IMR-90 (cell line): ENCODE results near the gene DOCK4. TPM values are rescaled to one million over a fixed set of nuclear protein-coding genes. Genes with fewer than 3 reads are reported as not detected.

ENCODE experiments used
- ATAC-seq: fragments of 200-7000 bp; cut with Tn5 transposase; 2 replicates; pipeline ENCODE4 v1.9.1; 2020; ENCODE audit warnings: low read depth, mild to moderate bottlenecking, moderate library complexity
- BruUV-seq: library from RNA; stranded (reverse); fragments of 400-500 nt; replicated peaks from 2 replicates; lab custom pipeline; 2021; lab: Mats Ljungman, UMichigan
- CTCF ChIA-PET: fragments of 300-600 bp; formaldehyde crosslinking; extraction: SDS; loops from one replicate; lab custom pipeline; 2021; ENCODE audit warnings: antibody characterized with exemption; lab: Yijun Ruan, JAX
- POLR2A ChIA-PET: fragments of 300-600 bp; sonication (Branson Sonifier 250); formaldehyde crosslinking; loops from one replicate; lab custom pipeline; 2022; ENCODE audit warnings: antibody characterized with exemption; ENCODE audit not compliant: unreplicated experiment; lab: Charles Lee
- DNase-seq: peaks from one replicate; pipeline ENCODE4 v3.0.0; 2013
- H2AFZ ChIP-seq: replicated peaks from 2 replicates; pipeline ENCODE3; 2013; ENCODE audit warnings: low read length, mild to moderate bottlenecking; ENCODE audit not compliant: poor library complexity
- H2AK5ac ChIP-seq: 2 replicates; pipeline ENCODE4 v1.6.1; 2013; ENCODE audit warnings: low read depth, low read length, inconsistent platforms
- H2AK9ac ChIP-seq: replicated peaks from 2 replicates; pipeline ENCODE3; 2013; ENCODE audit warnings: mild to moderate bottlenecking, low read depth, low read length, moderate library complexity; ENCODE audit not compliant: poor library complexity
- H2BK120ac ChIP-seq: 2 replicates; pipeline ENCODE4 v1.6.1; 2013; ENCODE audit warnings: low read depth, low read length, inconsistent platforms
- H2BK15ac ChIP-seq: 3 replicates; pipeline ENCODE4 v1.6.1; 2013; ENCODE audit warnings: low read depth, low read length, inconsistent platforms
- H2BK20ac ChIP-seq: 2 replicates; pipeline ENCODE4 v1.6.1; 2013; ENCODE audit warnings: low read depth, mild to moderate bottlenecking, inconsistent platforms, low read length, moderate library complexity
- H2BK5ac ChIP-seq: 2 replicates; pipeline ENCODE4 v1.6.1; 2013; ENCODE audit warnings: mild to moderate bottlenecking, low read depth, low read length, inconsistent platforms; ENCODE audit not compliant: poor library complexity, severe bottlenecking
- H3K14ac ChIP-seq: replicated peaks from 2 replicates; pipeline ENCODE4 v1.6.1; 2013; ENCODE audit warnings: low read depth, low read length, inconsistent platforms
- H3K18ac ChIP-seq: 2 replicates; pipeline ENCODE4 v1.6.1; 2013; ENCODE audit warnings: low read depth, low read length, control low read depth
- H3K23ac ChIP-seq: 2 replicates; pipeline ENCODE4 v1.6.1; 2013; ENCODE audit warnings: low read depth, low read length, inconsistent platforms
- H3K27ac ChIP-seq: 2 replicates; pipeline ENCODE4 v1.5.1; 2013; ENCODE audit warnings: mild to moderate bottlenecking, control low read depth, low read length; ENCODE audit not compliant: insufficient read depth
- H3K27me3 ChIP-seq: 2 replicates; pipeline ENCODE4 v1.6.1; 2013; ENCODE audit warnings: low read length; ENCODE audit not compliant: control insufficient read depth, insufficient read depth
- H3K36me3 ChIP-seq: 2 replicates; pipeline ENCODE4 v1.6.1; 2013; ENCODE audit warnings: low read length, mixed read lengths; ENCODE audit not compliant: control insufficient read depth, insufficient read depth
- H3K4ac ChIP-seq: 2 replicates; pipeline ENCODE4 v1.6.1; 2013; ENCODE audit warnings: low read depth, low read length, inconsistent platforms
- H3K4me1 ChIP-seq: 2 replicates; pipeline ENCODE4 v1.6.1; 2013; ENCODE audit warnings: low read length, mixed read lengths; ENCODE audit not compliant: control insufficient read depth, insufficient read depth
- H3K4me2 ChIP-seq: 2 replicates; pipeline ENCODE4 v1.6.1; 2013; ENCODE audit warnings: low read depth, mild to moderate bottlenecking, control low read depth, low read length, moderate library complexity
- H3K4me3 ChIP-seq: 2 replicates; pipeline ENCODE4 v1.5.1; 2013; ENCODE audit warnings: low read depth, mild to moderate bottlenecking, control low read depth, low read length, moderate library complexity; ENCODE audit not compliant: insufficient read depth
- H3K56ac ChIP-seq: 2 replicates; pipeline ENCODE4 v1.6.1; 2013; ENCODE audit warnings: low read length, inconsistent platforms; ENCODE audit not compliant: insufficient read depth; ENCODE audit errors: extremely low read depth
- H3K79me1 ChIP-seq, 2 experiments: 2 replicates each; pipeline ENCODE4 v1.6.1; 2013; ENCODE audit warnings: low read length in 2 of 2, inconsistent platforms in 1 of 2, low read depth in 1 of 2
- H3K9ac ChIP-seq: 2 replicates; pipeline ENCODE4 v1.6.1; 2013; ENCODE audit warnings: low read depth, low read length, control low read depth
- H3K9me1 ChIP-seq: 2 replicates; pipeline ENCODE4 v1.6.1; 2013; ENCODE audit warnings: low read length, inconsistent platforms; ENCODE audit not compliant: insufficient read depth
- H3K9me3 ChIP-seq: 2 replicates; pipeline ENCODE4 v1.6.1; 2013; ENCODE audit warnings: low read length; ENCODE audit not compliant: control insufficient read depth, insufficient read depth
- H4K20me1 ChIP-seq: 2 replicates; pipeline ENCODE4 v1.6.1; 2013; ENCODE audit warnings: low read length, inconsistent platforms; ENCODE audit not compliant: insufficient read depth
- H4K5ac ChIP-seq: 2 replicates; pipeline ENCODE4 v1.6.1; 2013; ENCODE audit warnings: mild to moderate bottlenecking, low read depth, low read length, control low read depth
- H4K8ac ChIP-seq, 2 experiments: 2 replicates each; pipeline ENCODE4 v1.6.1; 2013; ENCODE audit warnings: low read depth in 2 of 2, low read length in 2 of 2, control low read depth in 1 of 2, inconsistent platforms in 1 of 2
- H4K91ac ChIP-seq: 2 replicates; pipeline ENCODE4 v1.6.1; 2013; ENCODE audit warnings: low read depth, low read length, inconsistent platforms; ENCODE audit not compliant: insufficient read depth
- BHLHE40 ChIP-seq: fragments of 150-350 bp; IDR thresholded peaks from 2 replicates; pipeline ENCODE4 v1.6.1; 2016; ENCODE audit warnings: mild to moderate bottlenecking, low read depth, low read length
- CEBPB ChIP-seq: IDR thresholded peaks from 2 replicates; pipeline ENCODE4 v1.6.1; 2012; ENCODE audit warnings: low read depth, low read length, improper control_type of control experiment
- CTCF ChIP-seq: conservative IDR thresholded peaks from 2 replicates; pipeline ENCODE4 v1.5.1; 2012; ENCODE audit warnings: mild to moderate bottlenecking, low read depth, low read length, improper control_type of control experiment
- ELK1 ChIP-seq: fragments of 150-350 bp; IDR thresholded peaks from 2 replicates; pipeline ENCODE4 v1.6.1; 2016; ENCODE audit warnings: low read depth, mild to moderate bottlenecking, low read length, moderate library complexity, borderline replicate concordance
- FOS ChIP-seq: fragments of 150-350 bp; IDR thresholded peaks from 2 replicates; pipeline ENCODE4 v1.6.1; 2016; ENCODE audit warnings: low read depth, low read length
- MAFK ChIP-seq: IDR thresholded peaks from 2 replicates; pipeline ENCODE4 v1.6.1; 2012; ENCODE audit warnings: low read depth, low read length, improper control_type of control experiment
- MAZ ChIP-seq: IDR thresholded peaks from 2 replicates; pipeline ENCODE4 v1.6.1; 2012; ENCODE audit warnings: low read depth, mild to moderate bottlenecking, low read length, improper control_type of control experiment, moderate library complexity, borderline replicate concordance
- MXI1 ChIP-seq: IDR thresholded peaks from 2 replicates; pipeline ENCODE4 v1.6.1; 2012; ENCODE audit warnings: low read depth, mild to moderate bottlenecking, low read length, moderate library complexity, borderline replicate concordance
- NFE2L2 ChIP-seq: fragments of 150-350 bp; IDR thresholded peaks from 2 replicates; pipeline ENCODE4 v1.6.1; 2016; ENCODE audit warnings: low read depth, mild to moderate bottlenecking, low read length
- POLR2A ChIP-seq: IDR thresholded peaks from 2 replicates; pipeline ENCODE4 v1.6.1; 2012; ENCODE audit warnings: mild to moderate bottlenecking, low read depth, low read length
- RAD21 ChIP-seq: IDR thresholded peaks from 2 replicates; pipeline ENCODE4 v1.6.1; 2012; ENCODE audit warnings: low read length, improper control_type of control experiment
- RCOR1 ChIP-seq: IDR thresholded peaks from 2 replicates; pipeline ENCODE4 v1.6.1; 2012; ENCODE audit warnings: mild to moderate bottlenecking, low read length, improper control_type of control experiment; ENCODE audit not compliant: insufficient replicate concordance
- RFX5 ChIP-seq: IDR thresholded peaks from 2 replicates; pipeline ENCODE4 v1.8.0; 2012; ENCODE audit warnings: low read depth, mild to moderate bottlenecking, low read length, moderate library complexity
- SMC3 ChIP-seq: fragments of 150-350 bp; IDR thresholded peaks from 2 replicates; pipeline ENCODE4 v1.6.1; 2016; ENCODE audit warnings: low read depth, mild to moderate bottlenecking, antibody characterized with exemption, low read length, moderate library complexity
- WGBS, 2 experiments: methylation state at CpG; one replicate each; pipeline versions ENCODE4 v1.1.5 to v1.1.7; 2013; ENCODE audit warnings: missing lambda C conversion rate in 2 of 2; ENCODE audit not compliant: insufficient read length in 1 of 2; ENCODE audit errors: extremely low coverage in 2 of 2; 5-methylcytosine and 5-hydroxymethylcytosine counted together
- dilution Hi-C: fragments of 300-500 bp; cut with HindIII; formaldehyde crosslinking; loops from one replicate; pipeline ENCODE4 v1.14.3; 2018; ENCODE audit warnings: low sequenced_read_pairs; ENCODE audit not compliant: unreplicated experiment
- in situ Hi-C: fragments of 300-500 bp; cut with MboI; formaldehyde crosslinking; loops from 3 replicates; pipeline ENCODE4 v1.14.3; 2019; ENCODE audit warnings: low sequenced_read_pairs, inconsistent platforms, mixed read lengths
- intact Hi-C: fragments of 100-400 bp; cut with micrococcal nuclease; formaldehyde crosslinking; loops from 2 replicates; pipeline ENCODE4 v1.10.0; 2022
- polyA plus RNA-seq, 3 experiments: library from polyadenylated mRNA; depleted of rRNA; stranded (reverse); fragments of >200 nt; gene quantifications; 2 replicates each; pipeline ENCODE4 v1.2.3, GENCODE V29; 2012; ENCODE audit warnings: low replicate concordance in 1 of 3
- total RNA-seq: library from RNA; depleted of rRNA; stranded (reverse); fragments of >200 nt; gene quantifications from 2 replicates; pipeline ENCODE4 v1.2.3, GENCODE V29; 2012
- TF ChIP-seq, protein P1 (sequence below): fragments of 150-350 bp; IDR thresholded peaks from 2 replicates; pipeline ENCODE4 v1.6.1; 2017; ENCODE audit warnings: mild to moderate bottlenecking, antibody characterized with exemption, low read length, low read depth

Gene DOCK4
- total and polyA plus RNA-seq, 2 of the 4 experiments (the other 2 are of a cell fraction) = 4.4 to 12.2 TPM

GRCh38 chr7:111752022-111752582 lies 454.1 kb downstream of the DOCK4 start:
- in situ Hi-C loops = loop anchor here (25.0 kb wide), 2 partner anchors 460 to 1135 kb away; partner anchors contain the start of genes DOCK4 and ZNF277
- intact Hi-C loops = loop anchor here (1.0 to 2.0 kb wide), 2 partner anchors 103 to 659 kb away; no protein-coding TSS in a partner anchor
- POLR2A ChIA-PET = no interaction called here

More at GRCh38 chr7:111752022-111752582, 454.1 kb downstream of the DOCK4 start:
- Histone ChIP-seq H3K4me3 (no peak overlapping the region), H2BK20ac (no peak overlapping the region), H3K9me1 (no peaks in the 10 kb centered on the region), H4K20me1 (no peaks in the 10 kb centered on the region), H3K56ac (no peak overlapping the region), H3K4ac (no peak overlapping the region), H2BK5ac (no peak overlapping the region), H2AFZ (no peak overlapping the region), H4K5ac (no peak overlapping the region), H4K8ac (no peak overlapping the region), H2AK5ac (no peak overlapping the region), H3K18ac (no peak overlapping the region), H2AK9ac (no peak overlapping the region), H3K23ac (no peak overlapping the region), H2BK120ac (no peak overlapping the region), H4K91ac (no peak overlapping the region), H3K4me2 (no peak overlapping the region), H3K9me3 (no peaks in the 10 kb centered on the region), H3K14ac (no peak overlapping the region), H3K36me3 (peaks cover 2% of the 10 kb centered on the region; the same call in 1 of the 2 replicates), H3K9ac (no peak overlapping the region), H3K27me3 (no peaks in the 10 kb centered on the region), H3K4me1 (peaks cover 2% of the 10 kb centered on the region; the same call in 1 of the 2 replicates), H2BK15ac (no peak overlapping the region), H3K79me1 (no peaks in the 10 kb centered on the region), H3K27ac (no peak overlapping the region)
- WGBS, 2 experiments = no CpG with 5 or more reads among the region's 4 CpGs
- BruUV-seq = no TSS peak
- CTCF ChIA-PET = interaction anchor here (0.6 to 2.2 kb wide), 5 partner anchors 18 to 1303 kb away, joined by 3 to 11 read pairs (median 3); no protein-coding TSS in a partner anchor
- peak; percentile 44 for DNase-seq
- TF ChIP-seq RAD21 (peak; percentile 75), POLR2A (no peak), RFX5 (no peak), MAFK (no peak), FOS (no peak), MXI1 (no peak), BHLHE40 (no peak), NFE2L2 (no peak), ELK1 (no peak), RCOR1 (no peak), CEBPB (no peak), CTCF (peak; percentile 80), SMC3 (peak; percentile 74), MAZ (peak; percentile 69)
- TF ChIP-seq, protein P1, sequence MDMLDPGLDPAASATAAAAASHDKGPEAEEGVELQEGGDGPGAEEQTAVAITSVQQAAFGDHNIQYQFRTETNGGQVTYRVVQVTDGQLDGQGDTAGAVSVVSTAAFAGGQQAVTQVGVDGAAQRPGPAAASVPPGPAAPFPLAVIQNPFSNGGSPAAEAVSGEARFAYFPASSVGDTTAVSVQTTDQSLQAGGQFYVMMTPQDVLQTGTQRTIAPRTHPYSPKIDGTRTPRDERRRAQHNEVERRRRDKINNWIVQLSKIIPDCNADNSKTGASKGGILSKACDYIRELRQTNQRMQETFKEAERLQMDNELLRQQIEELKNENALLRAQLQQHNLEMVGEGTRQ = no peak
- ATAC-seq = peak; percentile 67
- dilution Hi-C loops = no loop called here
